Inferior parietal cortex (tissue), 1 donor: ENCODE results near the gene SBK2.
"Not testable (repeated sequence)": the region's sequence is repeated elsewhere in the genome, so short reads cannot be mapped to it uniquely, and the experiment has no call there.

ENCODE experiments used
- DNase-seq: peaks from one replicate; pipeline ENCODE4 v3.0.0-alpha.2; 2016; ENCODE audit errors: extremely low spot score

SBK2 gene

DNA sequence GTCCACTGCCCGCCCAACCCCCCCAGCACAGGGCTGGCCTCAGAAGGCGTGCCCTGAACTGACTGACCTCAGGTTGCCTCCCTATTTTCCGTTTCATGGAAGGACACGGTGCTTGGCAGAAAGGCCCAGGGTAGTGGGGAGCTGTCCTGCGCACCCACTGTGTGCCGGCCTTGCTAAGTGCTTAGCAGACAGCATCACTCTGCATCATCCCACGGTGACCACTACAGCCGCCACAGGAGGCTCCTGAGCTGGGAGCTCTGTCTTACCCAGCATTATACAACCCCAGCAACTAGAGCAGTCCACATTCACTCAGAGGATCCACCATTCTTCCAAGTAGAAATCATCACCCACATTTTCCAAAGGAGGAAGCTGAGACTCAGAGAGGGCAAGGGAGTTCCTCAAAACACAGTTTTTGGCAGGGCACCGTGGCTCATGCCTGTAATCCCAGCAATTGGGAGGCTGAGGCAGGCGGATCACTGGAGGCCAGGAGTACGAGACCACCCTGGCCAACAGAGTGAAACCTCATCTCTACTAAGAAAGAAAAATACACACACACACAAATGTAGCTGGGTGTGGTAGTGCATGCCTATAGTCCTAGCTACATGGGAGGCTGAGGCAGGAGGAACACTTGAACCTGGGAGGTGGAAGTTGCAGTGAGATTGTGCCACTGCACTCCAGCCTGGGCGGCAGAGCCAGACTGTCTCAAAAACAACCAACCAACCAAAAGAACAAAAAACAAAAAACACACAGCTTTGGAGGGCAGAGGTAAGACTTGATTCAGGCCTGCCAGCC is 1.6 kb downstream of the SBK2 start:
- DNase-seq = no peak

GRCh38 chr19:55534280-55534679 is 2.7 kb downstream of the SBK2 start:
- DNase-seq = not testable (repeated sequence)

DNA sequence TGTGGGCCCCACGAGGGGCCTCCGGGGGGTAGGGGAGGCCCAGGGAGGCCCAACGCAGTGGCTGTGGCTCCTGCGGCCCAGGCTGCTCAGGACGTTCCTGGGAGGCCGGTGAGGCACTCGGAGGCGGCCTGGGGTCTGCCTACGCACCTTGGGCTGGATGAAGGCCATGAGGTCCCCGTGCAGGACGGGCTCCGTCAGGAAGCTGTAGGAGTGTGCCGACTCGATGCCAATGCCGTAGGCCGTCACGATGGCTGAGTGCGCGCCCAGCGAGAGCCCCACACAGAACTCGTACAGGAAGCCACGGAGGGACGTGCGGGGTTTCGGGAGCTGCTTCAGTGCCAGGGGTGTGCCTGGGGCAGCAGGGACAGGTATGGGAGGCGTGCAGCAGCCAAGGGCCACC is 5.9 kb downstream of the SBK2 start:
- no peak for DNase-seq

DNA sequence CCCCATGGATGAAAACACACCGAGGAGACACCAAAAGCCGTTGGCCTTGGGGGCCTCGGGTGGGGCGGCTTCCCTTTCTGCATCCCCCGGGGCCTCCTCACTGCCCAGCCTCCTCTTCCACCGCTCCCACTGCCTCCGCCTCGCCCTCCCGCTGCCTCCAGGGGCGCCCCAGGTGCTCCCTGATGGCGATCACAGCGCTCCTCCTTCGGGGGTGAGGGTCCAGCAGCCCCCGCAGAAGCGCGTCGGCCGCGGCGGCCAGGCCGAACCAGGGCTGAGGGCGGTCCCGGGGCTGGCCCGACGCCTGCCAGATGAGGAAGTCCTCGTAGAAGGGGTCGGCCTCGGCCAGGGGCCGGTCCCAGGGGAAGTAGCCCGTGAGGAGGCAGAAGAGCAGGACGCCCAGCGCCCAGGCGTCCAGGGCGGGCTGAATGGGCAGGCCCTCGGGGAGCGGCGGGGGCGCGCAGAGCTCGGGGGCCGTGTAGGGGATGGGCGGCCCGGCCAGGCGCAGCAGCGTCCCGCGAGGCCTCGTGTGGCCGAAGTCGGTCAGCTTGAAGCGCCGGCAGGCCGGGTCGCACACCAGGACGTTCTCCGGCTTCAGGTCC is 7.2 kb downstream of the SBK2 start:
- DNase-seq = no peak

DNA sequence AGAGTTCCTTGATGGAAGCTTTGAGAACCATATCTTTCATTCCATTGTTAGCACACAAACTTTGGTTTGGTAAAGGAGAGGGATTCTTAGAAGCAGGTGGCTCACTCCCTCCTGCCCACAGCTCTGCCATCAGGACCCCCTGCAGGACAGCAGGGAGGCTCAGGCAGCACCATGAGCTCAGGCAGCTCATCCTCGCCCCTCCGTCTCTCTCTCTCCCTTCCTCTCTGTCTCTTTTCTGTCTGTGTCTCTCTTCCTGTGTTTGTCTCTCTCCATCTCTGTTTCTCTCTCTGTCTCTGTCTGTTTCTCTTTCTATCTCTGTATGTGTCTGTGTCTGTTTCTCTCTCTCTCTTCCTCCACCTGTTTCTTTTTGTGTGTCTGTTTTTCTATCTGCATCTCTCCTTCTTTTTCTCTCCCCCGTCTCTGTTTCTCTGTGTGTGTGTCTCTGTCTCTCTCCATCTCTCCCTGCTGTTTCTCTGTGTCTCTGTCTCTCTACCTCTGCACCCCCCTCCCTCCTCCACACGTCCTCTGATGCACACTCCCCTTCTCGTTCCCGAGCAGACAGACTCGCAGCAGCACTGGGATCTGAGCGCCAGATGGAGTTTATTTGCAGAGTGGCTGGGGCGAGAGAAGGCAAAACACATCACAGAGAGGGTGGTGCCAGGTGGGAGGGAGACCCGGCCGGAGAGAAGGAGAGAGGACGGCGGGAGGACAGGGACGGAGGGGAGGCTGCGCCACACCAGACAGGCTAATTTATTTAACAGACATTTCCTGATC is 8.7 kb downstream of the SBK2 start:
- DNase-seq = no peak

GRCh38 chr19:55527197-55528029 is 9.5 kb downstream of the SBK2 start:
- no peak for DNase-seq

DNA sequence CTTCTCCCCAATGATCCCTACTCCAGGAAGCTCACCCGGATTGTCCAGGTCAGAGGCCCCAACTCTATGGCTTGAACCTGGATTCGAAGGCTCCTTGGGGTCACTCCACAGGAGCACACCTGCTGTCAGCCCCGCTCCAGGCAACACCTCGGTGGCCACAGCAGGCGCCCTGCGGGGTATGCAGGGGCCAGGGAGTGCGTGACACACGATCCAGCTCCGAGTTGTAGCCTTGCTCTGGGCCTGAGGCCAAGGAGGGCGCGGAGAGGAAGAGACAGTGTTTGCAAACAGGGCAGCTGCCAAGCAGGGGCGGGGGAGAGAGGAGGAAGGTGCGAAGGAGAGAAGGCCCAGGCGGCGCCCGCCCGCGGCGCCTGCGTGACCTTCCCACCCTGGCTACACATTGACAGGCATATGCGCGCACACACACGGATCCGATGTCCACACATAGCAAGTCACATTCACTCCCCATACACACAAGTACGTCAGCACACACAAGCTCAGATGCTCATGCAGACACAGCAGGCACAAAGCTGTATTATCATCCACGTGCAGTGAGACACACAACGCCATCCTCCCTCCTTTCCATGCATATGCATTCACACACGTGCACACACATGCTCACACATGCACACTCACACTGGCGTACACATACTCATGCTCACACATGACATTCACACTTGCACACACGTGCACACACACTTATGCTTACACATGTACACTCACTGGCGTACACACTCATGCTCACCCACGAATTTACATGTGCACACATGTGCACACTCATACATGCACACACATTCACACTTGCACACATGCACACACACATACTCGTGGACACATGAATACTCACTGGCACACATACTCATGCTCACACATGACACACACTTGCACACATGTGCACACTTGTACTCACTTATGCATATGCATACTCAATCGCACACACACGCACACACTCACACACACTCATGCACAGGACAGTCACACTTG is 10.4 kb downstream of the SBK2 start:
- DNase-seq = no peak

DNA sequence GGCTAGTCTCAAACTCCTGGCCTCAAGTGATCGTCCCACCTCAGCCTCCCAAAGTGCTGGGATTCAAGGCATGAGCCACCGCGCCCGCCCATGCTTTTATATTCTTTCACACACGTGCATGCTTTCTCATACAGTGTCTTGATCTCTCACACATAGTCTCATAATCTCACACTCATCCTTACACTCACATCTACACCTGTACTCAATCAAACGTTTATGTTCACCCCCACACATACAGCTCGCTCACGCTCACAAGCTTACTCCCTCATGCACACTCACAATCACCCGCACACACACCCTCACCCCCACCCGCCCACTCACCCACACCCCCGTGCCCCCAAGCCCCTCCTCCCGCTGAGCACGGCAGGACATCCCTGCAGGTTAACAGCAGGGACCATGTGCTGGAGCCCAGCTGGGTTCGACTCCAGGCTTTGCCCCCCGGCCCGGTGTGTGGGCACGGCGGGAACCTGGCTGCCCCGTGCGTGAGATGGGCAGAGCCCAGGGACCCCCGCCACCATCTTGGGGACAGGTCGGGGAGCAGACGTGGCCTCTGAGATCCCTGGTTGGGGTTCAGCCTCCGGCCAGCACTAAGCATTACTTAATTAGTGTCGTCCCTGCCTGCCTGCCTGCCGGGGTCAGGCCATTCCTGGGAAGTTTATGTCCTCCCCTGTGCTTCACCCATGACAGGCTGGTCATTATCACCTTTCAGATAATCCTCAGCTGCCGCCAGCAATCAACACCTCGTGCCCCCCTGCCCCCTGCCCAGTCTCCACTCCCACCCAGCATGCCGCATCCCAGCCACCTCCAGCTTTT is 11.4 kb downstream of the SBK2 start:
- DNase-seq = no peak

GRCh38 chr19:55520691-55521292 is 16.1 kb downstream of the SBK2 start:
- no peak for DNase-seq

DNA sequence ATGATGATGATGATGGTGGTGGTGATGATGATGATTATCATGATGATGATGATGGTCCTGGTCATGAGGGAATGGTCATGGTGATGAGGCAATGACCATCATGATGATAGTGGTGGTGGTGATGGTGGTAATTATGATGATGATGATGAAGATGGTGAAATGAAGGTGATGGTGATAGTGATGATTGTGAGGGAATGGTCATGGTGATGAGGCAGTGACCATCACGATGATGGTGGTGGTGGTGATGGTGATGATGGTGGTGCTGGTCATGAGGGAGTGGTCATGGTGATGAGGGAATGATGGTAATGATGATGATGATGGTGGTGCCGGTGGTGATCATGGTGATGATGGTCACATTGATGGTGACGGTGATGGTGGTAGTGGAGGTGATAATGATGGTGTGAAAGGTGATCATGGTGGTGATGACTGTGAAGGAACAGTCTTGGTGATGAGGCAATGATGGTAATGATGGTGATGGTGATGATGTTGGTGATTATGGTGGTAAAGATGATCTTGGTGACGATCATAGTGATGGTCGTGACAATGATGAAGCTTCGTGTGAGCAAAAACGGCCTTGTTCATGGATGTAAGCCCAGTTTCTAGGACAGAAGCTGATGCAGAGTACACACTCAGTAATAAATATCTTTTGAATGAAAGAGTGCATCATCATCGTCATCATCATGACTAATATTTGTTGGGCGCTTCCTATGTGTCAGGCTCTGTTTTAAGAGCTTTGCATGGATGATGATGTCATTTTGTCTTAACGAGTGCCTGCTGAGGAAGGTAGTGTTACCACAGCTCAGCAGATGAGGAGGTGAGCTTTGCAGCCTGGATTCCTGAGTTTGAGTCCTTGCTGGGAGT is 17.3 kb downstream of the SBK2 start:
- DNase-seq = no peak

- peak; percentile 92 for DNase-seq
Observed at GRCh38 chr19:55516878-55517620, 19.9 kb downstream of the SBK2 start.

GRCh38 chr19:55508120-55508519 is 28.8 kb downstream of the SBK2 start:
- DNase-seq = no peak

GRCh38 chr19:55504981-55505380 is 32.0 kb downstream of the SBK2 start:
- no peak for DNase-seq

DNA sequence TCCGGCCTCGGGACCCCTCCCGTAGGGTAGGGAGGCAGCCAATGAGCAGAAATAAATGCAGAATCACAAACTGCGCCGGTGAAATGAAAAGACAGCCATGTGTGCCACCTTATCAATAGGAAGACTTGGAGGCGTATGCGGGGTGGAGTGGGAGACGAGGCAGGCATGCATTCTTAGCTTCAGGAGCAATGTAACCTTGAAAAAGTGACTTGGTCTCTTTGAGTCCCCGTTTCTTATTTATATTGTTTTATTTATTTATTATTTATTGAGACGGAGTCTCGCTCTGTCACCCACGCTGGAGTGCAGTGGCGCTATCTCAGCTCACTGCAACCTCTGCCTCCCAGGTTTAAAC is 32.7 kb downstream of the SBK2 start:
- no peak for DNase-seq

DNA sequence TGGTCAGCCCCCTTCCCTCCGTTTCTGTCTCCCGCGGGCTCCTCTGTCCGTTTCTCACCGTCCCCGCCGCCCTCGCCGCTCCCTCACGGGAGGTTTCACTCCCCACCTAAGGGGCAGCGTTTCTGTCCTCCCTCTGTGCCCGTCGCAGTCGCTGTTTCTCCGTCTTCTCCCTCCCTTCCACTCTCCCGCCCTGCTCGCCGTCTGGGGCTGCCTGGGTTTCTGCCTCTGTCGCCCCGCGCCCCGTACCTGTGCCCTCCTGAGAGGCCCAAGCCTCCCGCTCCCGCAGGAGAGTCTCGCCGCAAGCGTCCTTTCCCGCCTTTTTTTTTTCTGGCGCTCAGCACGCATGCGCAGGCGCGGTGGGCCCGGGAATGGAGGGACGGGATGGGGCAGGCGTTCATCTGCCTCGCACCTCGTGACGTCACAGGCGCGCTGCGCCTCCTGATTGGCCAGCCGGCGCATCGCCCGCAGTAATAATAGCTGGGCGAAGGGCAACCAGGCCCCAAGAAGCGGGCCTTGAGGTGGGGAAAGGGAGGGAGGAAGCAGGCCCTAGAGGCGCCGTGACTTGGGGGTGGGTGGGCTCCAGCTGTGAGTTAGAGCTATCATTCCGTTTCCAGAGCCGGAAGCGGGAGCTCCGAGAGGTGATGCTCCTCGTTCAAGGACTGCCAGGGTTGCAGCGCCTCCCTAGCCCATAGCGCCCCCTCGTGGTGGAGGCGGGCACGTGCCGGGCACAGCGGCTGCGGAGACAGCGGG is 33.3 kb downstream of the SBK2 start:
- DNase-seq = peak; percentile 97

DNA sequence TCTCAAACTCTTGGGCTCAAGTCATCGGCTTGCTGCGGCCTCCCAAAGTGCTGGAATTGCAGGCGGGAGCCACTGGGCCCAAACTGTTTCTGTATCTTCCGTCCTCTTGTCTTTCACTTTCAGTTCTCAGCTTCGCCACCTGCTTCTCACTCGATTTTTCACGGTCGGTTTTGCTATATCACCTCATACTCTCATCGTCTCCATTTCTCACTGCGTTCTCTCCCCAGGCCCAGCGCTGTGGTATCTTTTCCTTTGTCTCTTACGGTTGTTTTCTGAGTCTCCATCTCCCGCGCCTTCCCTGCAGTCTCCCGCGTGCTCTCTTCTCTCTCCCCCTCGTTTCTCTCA is 33.8 kb downstream of the SBK2 start:
- no peak for DNase-seq
